NB4 (cell line): ENCODE results near the gene IGF1R.

ENCODE experiments used
- POLR2A ChIP-seq: IDR thresholded peaks from 2 replicates; pipeline ENCODE4 v1.6.1; 2011; ENCODE audit warnings: mild to moderate bottlenecking; ENCODE audit not compliant: insufficient read length; ENCODE audit errors: extremely low read depth
- TF ChIP-seq, protein P1 (sequence below): IDR thresholded peaks from one replicate; pipeline ENCODE4 v1.5.1; 2012; ENCODE audit warnings: low read depth, low read length
- TF ChIP-seq, protein P2 (sequence below): IDR thresholded peaks from 2 replicates; pipeline ENCODE4 v1.6.1; 2011; ENCODE audit warnings: low read depth, low read length

DNA sequence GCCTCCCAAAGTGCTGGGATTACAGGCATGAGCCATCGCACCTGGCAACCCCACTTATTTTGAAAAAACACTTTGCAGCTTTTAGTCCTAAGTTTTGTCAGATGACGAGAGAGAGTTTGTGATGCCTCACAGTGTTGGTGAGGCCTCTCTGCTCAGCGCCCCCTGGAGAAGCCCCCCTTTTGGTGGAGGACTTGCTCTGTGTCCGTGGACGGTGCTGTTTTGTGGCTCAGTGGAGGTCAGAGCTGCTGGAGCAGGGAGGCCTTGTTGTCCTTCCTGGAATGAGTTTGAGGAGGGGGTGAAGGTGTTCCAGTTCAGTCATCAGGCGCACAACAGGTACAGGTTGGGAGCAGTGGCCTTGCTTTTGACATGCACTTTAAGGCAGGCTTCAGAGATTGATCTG, 301.3 kb downstream of the IGF1R start:
- TF ChIP-seq, protein P1, sequence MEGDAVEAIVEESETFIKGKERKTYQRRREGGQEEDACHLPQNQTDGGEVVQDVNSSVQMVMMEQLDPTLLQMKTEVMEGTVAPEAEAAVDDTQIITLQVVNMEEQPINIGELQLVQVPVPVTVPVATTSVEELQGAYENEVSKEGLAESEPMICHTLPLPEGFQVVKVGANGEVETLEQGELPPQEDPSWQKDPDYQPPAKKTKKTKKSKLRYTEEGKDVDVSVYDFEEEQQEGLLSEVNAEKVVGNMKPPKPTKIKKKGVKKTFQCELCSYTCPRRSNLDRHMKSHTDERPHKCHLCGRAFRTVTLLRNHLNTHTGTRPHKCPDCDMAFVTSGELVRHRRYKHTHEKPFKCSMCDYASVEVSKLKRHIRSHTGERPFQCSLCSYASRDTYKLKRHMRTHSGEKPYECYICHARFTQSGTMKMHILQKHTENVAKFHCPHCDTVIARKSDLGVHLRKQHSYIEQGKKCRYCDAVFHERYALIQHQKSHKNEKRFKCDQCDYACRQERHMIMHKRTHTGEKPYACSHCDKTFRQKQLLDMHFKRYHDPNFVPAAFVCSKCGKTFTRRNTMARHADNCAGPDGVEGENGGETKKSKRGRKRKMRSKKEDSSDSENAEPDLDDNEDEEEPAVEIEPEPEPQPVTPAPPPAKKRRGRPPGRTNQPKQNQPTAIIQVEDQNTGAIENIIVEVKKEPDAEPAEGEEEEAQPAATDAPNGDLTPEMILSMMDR, result no peak
- TF ChIP-seq POLR2A, result no peak
- TF ChIP-seq, protein P2, sequence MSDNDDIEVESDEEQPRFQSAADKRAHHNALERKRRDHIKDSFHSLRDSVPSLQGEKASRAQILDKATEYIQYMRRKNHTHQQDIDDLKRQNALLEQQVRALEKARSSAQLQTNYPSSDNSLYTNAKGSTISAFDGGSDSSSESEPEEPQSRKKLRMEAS, result no peak
